SK-N-SH (cell line): ENCODE results near the gene SNX6.
"Not testable (repeated sequence)": the region's sequence is repeated elsewhere in the genome, so short reads cannot be mapped to it uniquely, and the experiment has no call there.

ENCODE experiments used
- CHD2 ChIP-seq: fragments of 150-350 bp; IDR thresholded peaks from 2 replicates; pipeline ENCODE4 v1.6.1; 2018; ENCODE audit warnings: low read length; ENCODE audit not compliant: partially characterized antibody
- CTCF ChIP-seq: fragments of 200-600 bp; sonication (generic); IDR thresholded peaks from 2 replicates; pipeline ENCODE4 v1.6.1; 2017; ENCODE audit warnings: antibody characterized with exemption, mild to moderate bottlenecking, moderate library complexity
- FOXM1 ChIP-seq: IDR thresholded peaks from 2 replicates; pipeline ENCODE4 v1.4.0; 2012; ENCODE audit warnings: low read depth, mild to moderate bottlenecking
- NFIC ChIP-seq: IDR thresholded peaks from 2 replicates; pipeline ENCODE4 v1.4.0; 2012; ENCODE audit warnings: borderline replicate concordance

DNA sequence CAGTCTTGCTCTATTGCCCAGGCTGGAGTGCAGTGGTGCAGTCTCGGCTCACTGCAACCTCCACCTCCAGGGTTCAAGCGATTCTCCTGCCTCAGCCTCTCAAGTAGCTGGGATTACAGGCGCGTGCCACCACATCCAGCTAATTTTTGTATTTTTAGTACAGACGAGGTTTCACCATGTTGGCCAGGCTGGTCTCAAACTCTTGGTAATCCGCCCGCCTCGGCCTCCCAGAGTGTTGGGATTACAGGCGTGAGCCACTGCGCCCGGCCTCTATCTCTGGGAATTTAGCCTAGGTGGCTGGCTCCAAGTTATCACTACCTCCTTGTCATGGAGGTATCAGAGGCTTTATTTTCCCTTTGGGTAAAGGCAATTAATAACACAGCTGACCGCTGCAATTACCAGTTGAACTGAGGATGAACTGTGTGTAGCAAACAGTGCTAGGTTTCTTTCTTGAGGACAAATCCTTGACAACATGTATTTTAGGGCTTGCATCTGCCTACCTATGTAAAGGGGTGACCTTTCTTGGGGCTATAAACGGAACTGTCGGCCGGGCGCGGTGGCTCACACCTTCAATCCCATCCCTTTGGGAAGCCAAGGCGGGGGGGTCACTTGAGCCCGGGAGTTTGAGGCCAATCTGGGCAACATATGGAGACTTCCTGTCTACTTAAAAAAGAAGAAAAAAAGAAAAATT lies 80.5 kb downstream of the SNX6 start:
- not testable (repeated sequence) for TF ChIP-seq CTCF, FOXM1, CHD2, NFIC
